Fibroblast of lung (primary cell): ENCODE results near the gene NOL3. TPM values are rescaled to one million over a fixed set of nuclear protein-coding genes. Genes with fewer than 3 reads are reported as not detected.

Experiments
- DNase-seq, 2 donors: peaks; one replicate each; pipeline versions ENCODE4 v3.0.0 to v3.0.0-alpha.2; 2010; ENCODE audit warnings: low read depth in 2 of 2
- H2AFZ ChIP-seq: 2 replicates; pipeline ENCODE4 v1.5.1; 2012; ENCODE audit warnings: low read length, control low read depth, inconsistent platforms
- H3K27ac ChIP-seq: 2 replicates; pipeline ENCODE4 v1.5.1; 2011; ENCODE audit warnings: low read length, control low read depth; ENCODE audit not compliant: insufficient read depth
- H3K27me3 ChIP-seq: 2 replicates; pipeline ENCODE4 v1.5.1; 2011; ENCODE audit warnings: mild to moderate bottlenecking, low read length; ENCODE audit not compliant: control insufficient read depth, insufficient read depth
- H3K36me3 ChIP-seq: 2 replicates; pipeline ENCODE4 v1.5.1; 2011; ENCODE audit warnings: low read length; ENCODE audit not compliant: control insufficient read depth, insufficient read depth
- H3K4me1 ChIP-seq: 2 replicates; pipeline ENCODE4 v1.5.1; 2011; ENCODE audit warnings: low read length; ENCODE audit not compliant: control insufficient read depth, insufficient read depth; ENCODE audit errors: extremely low read depth
- H3K4me2 ChIP-seq: 2 replicates; pipeline ENCODE4 v1.5.1; 2011; ENCODE audit warnings: low read length, control low read depth; ENCODE audit not compliant: insufficient read depth; ENCODE audit errors: extremely low read depth
- H3K4me3 ChIP-seq, 4 experiments: fragments of 200-600 bp in 1 of 4; sonication (generic) in 1 of 4; replicated peaks in 1 of 4; 2 replicates each; pipeline ENCODE4 v1.5.1; 2011 to 2016; ENCODE audit warnings: low read length in 4 of 4, low read depth in 3 of 4, mild to moderate bottlenecking in 3 of 4, control low read depth in 2 of 4, inconsistent platforms in 1 of 4, mixed read lengths in 1 of 4; ENCODE audit not compliant: insufficient read depth in 1 of 4; ENCODE audit errors: control extremely low read depth in 1 of 4
- H3K79me2 ChIP-seq: 2 replicates; pipeline ENCODE4 v1.5.1; 2012; ENCODE audit warnings: mild to moderate bottlenecking, low read length, inconsistent platforms; ENCODE audit not compliant: control insufficient read depth, insufficient read depth
- H3K9ac ChIP-seq: 2 replicates; pipeline ENCODE4 v1.5.1; 2011; ENCODE audit warnings: mild to moderate bottlenecking, low read length, control low read depth; ENCODE audit not compliant: insufficient read depth
- H3K9me3 ChIP-seq: 2 replicates; pipeline ENCODE4 v1.5.1; 2012; ENCODE audit warnings: low read depth, low read length; ENCODE audit not compliant: control insufficient read depth, insufficient read depth
- H4K20me1 ChIP-seq: 2 replicates; pipeline ENCODE4 v1.5.1; 2011; ENCODE audit warnings: low read length; ENCODE audit not compliant: control insufficient read depth, insufficient read depth; ENCODE audit errors: extremely low read depth
- EZH2 ChIP-seq: IDR thresholded peaks from 2 replicates; pipeline ENCODE4 v1.5.1; 2012; ENCODE audit warnings: low read length, control low read depth, mild to moderate bottlenecking; ENCODE audit errors: missing control alignments
- polyA plus RNA-seq, 2 donors: library from polyadenylated mRNA; depleted of rRNA in 1 of 2; stranded (reverse) in 1 of 2; unstranded in 1 of 2; fragments of >200 nt; gene quantifications; 2 replicates each; pipeline ENCODE4 v1.2.1, GENCODE V29; 2011 to 2012; ENCODE audit warnings: missing spikeins in 1 of 2
- total RNA-seq: library from RNA; depleted of rRNA; stranded (reverse); fragments of >200 nt; gene quantifications from 2 replicates; pipeline ENCODE4 v1.2.1, GENCODE V29; 2014
- TF ChIP-seq, protein P1 (sequence below), 2 donors: IDR thresholded peaks in 1 of 2; conservative IDR thresholded peaks in 1 of 2; 1 replicate in 1 of 2; 2 replicates in 1 of 2; pipeline ENCODE4 v1.5.1; 2011 to 2012; ENCODE audit warnings: low read length in 2 of 2, control low read depth in 1 of 2, inconsistent platforms in 1 of 2, low read depth in 1 of 2, mild to moderate bottlenecking in 1 of 2

The NOL3 gene
- total and polyA plus RNA-seq, 2 donors (not counting 1 experiment from before 2014, with no cell fraction given) = 8.0 to 23.3 TPM

DNA sequence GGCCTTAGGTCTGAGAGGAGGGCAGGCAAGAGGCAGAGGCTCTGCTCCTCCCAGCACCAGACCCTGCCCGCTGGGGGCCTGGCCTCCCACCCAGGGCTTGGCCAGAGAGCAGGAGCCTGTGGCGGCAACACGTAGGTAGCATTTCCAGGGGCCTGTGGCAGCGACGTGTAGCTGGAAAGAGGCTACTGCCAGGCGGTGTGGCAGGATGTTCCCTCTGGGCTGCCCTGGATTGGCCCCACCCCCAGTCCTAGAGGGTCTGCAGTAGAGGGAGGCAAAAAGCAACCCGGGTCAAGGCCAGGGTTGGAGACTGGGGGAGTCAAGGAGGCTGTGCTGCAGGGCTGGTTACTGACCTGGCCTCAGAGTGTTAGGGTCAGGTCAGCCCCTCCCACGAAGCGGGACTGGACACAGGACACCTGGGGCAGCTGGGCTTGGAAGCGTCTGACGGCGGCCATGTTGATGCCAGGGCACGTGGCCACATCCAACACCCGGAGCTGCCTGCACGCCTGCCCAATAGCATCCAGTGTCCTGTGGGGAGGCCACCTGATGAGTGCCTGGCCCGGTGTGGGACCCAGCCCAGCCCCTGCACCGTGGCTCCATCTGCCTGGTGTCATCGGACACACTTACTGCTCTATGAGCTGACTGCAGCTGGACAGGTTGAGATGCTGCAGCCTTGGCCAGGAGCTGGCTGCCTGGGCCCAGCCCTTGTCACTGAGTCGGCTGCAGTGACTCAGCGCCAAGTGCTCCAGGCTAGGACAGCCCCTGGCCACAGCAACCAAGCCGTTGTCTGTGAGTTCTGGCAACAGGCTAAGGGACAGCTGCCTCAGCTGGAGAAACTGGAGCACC, 37.1 kb downstream of the NOL3 start:
- Histone ChIP-seq H4K20me1 (no peaks in the 10 kb centered on the region), H3K9ac (no peak overlapping the region), H3K27me3 (no peaks in the 10 kb centered on the region), H2AFZ (no peak overlapping the region), H3K4me3 (no peak overlapping the region), H3K4me2 (no peak overlapping the region), H3K4me1 (peaks cover 12% of the 10 kb centered on the region), H3K9me3 (no peaks in the 10 kb centered on the region), H3K36me3 (peaks cover 11% of the 10 kb centered on the region), H3K79me2 (no peaks in the 10 kb centered on the region), H3K27ac (no peak overlapping the region)
- peak; percentile 24 to 40 for DNase-seq
- TF ChIP-seq, protein P1, sequence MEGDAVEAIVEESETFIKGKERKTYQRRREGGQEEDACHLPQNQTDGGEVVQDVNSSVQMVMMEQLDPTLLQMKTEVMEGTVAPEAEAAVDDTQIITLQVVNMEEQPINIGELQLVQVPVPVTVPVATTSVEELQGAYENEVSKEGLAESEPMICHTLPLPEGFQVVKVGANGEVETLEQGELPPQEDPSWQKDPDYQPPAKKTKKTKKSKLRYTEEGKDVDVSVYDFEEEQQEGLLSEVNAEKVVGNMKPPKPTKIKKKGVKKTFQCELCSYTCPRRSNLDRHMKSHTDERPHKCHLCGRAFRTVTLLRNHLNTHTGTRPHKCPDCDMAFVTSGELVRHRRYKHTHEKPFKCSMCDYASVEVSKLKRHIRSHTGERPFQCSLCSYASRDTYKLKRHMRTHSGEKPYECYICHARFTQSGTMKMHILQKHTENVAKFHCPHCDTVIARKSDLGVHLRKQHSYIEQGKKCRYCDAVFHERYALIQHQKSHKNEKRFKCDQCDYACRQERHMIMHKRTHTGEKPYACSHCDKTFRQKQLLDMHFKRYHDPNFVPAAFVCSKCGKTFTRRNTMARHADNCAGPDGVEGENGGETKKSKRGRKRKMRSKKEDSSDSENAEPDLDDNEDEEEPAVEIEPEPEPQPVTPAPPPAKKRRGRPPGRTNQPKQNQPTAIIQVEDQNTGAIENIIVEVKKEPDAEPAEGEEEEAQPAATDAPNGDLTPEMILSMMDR (conservative IDR thresholded peaks at IDR 0.05 in 1 of 2, IDR thresholded peaks at IDR 0.05 in 1 of 2; ENCODE audit: low read depth in 1 of 2, low read length in 2 of 2) = no peak
- TF ChIP-seq EZH2 = no peak

DNA sequence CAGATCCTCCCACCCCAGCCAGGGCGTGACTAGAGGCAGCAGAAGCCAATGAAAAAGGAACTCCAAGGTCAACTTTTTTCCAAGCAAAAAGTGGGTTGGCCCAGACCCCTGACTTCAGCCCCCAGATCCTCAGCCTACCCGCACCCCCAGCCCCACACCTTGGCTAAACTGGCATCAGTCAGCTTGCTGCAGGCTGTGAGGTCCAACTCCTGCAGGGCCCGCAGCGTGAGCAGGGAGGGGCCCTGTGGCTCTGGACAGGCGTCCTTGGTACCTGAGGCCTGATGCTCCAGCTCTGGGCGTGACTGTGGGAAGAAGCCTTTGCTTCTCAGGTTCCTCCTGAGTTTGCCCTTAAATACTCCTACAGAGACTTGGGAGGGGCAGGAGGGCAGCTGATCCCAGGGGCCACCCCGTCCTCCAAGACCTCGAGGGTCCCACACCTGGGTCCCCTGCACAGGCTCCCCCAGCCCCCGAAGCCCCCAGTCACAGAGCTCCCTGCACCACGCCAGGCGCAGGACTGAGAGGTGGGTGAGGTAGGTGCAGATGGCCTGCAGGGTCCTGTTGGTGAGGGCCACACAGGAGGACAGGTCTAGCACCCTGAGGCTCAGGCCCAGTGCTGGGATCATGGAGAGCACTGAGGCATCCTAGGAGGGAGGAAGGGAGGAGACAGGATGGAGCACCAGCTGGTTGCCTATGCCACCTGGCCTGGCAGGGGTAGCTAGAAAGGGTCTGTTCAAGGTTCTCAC, 38.0 kb downstream of the NOL3 start:
- H3K36me3 ChIP-seq = peaks cover 7% of the 10 kb centered on the region
- no peak overlapping the region for H3K27ac ChIP-seq
- no peaks in the 10 kb centered on the region for H3K27me3 ChIP-seq
- no peak overlapping the region for H3K4me3 ChIP-seq
- H4K20me1 ChIP-seq = no peaks in the 10 kb centered on the region
- no peaks in the 10 kb centered on the region for H3K9me3 ChIP-seq
- H3K79me2 ChIP-seq = no peaks in the 10 kb centered on the region
- peaks cover 12% of the 10 kb centered on the region for H3K4me1 ChIP-seq
- TF ChIP-seq, protein P1 (conservative IDR thresholded peaks at IDR 0.05 in 1 of 2, IDR thresholded peaks at IDR 0.05 in 1 of 2; ENCODE audit: low read depth in 1 of 2, low read length in 2 of 2) = no peak
- TF ChIP-seq EZH2 = no peak
- H3K4me2 ChIP-seq = no peak overlapping the region
- H2AFZ ChIP-seq = no peak overlapping the region
- H3K9ac ChIP-seq = no peak overlapping the region
- DNase-seq = no peak

DNA sequence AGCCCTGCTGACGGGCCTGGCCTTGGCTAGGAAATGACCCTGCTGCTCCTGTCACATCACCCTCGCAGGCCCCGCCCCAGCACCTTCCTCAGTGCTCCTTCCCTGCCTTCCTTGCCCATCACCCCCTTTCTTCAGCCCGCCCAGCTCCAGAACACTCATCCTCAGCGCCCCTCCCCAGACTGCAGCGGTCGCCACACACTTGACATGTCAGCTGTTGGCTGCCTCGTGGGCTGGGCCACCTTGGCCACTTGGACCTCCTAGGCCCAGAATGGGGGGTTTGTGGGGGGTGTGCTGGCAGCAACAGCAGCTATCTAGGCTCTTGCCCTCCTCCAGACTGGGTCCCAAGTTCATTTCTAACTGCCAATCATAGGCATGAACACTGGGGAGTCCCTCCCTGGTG, 39.2 kb downstream of the NOL3 start:
- no peak for DNase-seq

More for the DNA sequence above, 39.2 kb downstream of the NOL3 start:
- no peaks in the 10 kb centered on the region for H3K36me3 ChIP-seq
- no peak overlapping the region for H2AFZ ChIP-seq
- H4K20me1 ChIP-seq = no peaks in the 10 kb centered on the region
- no peak overlapping the region for H3K9ac ChIP-seq
- H3K27me3 ChIP-seq = no peaks in the 10 kb centered on the region
- no peak overlapping the region for H3K4me3 ChIP-seq
- H3K9me3 ChIP-seq = no peaks in the 10 kb centered on the region
- H3K27ac ChIP-seq = no peak overlapping the region
- no peak overlapping the region for H3K4me2 ChIP-seq
- no peaks in the 10 kb centered on the region for H3K79me2 ChIP-seq
- TF ChIP-seq EZH2 = no peak
- TF ChIP-seq, protein P1 (conservative IDR thresholded peaks at IDR 0.05 in 1 of 2, IDR thresholded peaks at IDR 0.05 in 1 of 2; ENCODE audit: low read depth in 1 of 2, low read length in 2 of 2) = no peak
- peaks cover 12% of the 10 kb centered on the region for H3K4me1 ChIP-seq
